Smooth muscle cell (in vitro differentiated cells): ENCODE results near the gene THSD7A. TPM values are rescaled to one million over a fixed set of nuclear protein-coding genes. Genes with fewer than 3 reads are reported as not detected.
"Not testable (repeated sequence)": the region's sequence is repeated elsewhere in the genome, so short reads cannot be mapped to it uniquely, and the experiment has no call there.

ENCODE experiments used
- DNase-seq: peaks from one replicate; lab custom pipeline; 2025; ENCODE audit not compliant: unreplicated experiment; lab: John Stamatoyannopoulos, UW
- H2AFZ ChIP-seq: fragments of 200-600 bp; sonication (generic); 2 replicates; pipeline ENCODE4 v1.6.0; 2016; ENCODE audit warnings: antibody characterized with exemption, low read depth, mild to moderate bottlenecking
- H3F3A ChIP-seq: fragments of 200-600 bp; sonication (generic); 2 replicates; pipeline ENCODE4 v1.6.0; 2017; ENCODE audit warnings: antibody characterized with exemption, low read depth
- H3K27ac ChIP-seq: fragments of 200-600 bp; sonication (generic); 2 replicates; pipeline ENCODE4 v1.5.1; 2016; ENCODE audit warnings: low read depth, mild to moderate bottlenecking
- H3K27me3 ChIP-seq: fragments of 200-600 bp; sonication (generic); 2 replicates; pipeline ENCODE4 v1.6.1; 2016; ENCODE audit warnings: low read depth, mild to moderate bottlenecking
- H3K36me3 ChIP-seq: fragments of 200-600 bp; sonication (generic); 2 replicates; pipeline ENCODE4 v1.5.1; 2016; ENCODE audit warnings: low read depth
- H3K4me1 ChIP-seq: fragments of 200-600 bp; sonication (generic); 2 replicates; pipeline ENCODE4 v1.5.1; 2016; ENCODE audit warnings: low read depth
- H3K4me2 ChIP-seq: fragments of 200-600 bp; sonication (generic); 2 replicates; pipeline ENCODE4 v1.6.0; 2016; ENCODE audit warnings: mild to moderate bottlenecking
- H3K4me3 ChIP-seq: fragments of 200-600 bp; sonication (generic); 2 replicates; pipeline ENCODE4 v1.5.1; 2016; ENCODE audit warnings: mild to moderate bottlenecking
- H3K79me2 ChIP-seq: fragments of 200-600 bp; sonication (generic); 2 replicates; pipeline ENCODE4 v1.6.0; 2016; ENCODE audit warnings: low read depth, mild to moderate bottlenecking
- H3K9ac ChIP-seq: fragments of 200-600 bp; sonication (generic); 2 replicates; pipeline ENCODE4 v1.6.0; 2016; ENCODE audit warnings: low read depth
- H3K9me3 ChIP-seq: fragments of 200-600 bp; sonication (generic); replicated peaks from 2 replicates; pipeline ENCODE4 v1.5.1; 2016; ENCODE audit warnings: low read depth
- H4K20me1 ChIP-seq: fragments of 200-600 bp; sonication (generic); 2 replicates; pipeline ENCODE4 v1.6.0; 2016; ENCODE audit warnings: low read depth
- CTCF ChIP-seq: fragments of 200-600 bp; sonication (generic); IDR thresholded peaks from 2 replicates; pipeline ENCODE4 v1.5.1; 2017; ENCODE audit warnings: borderline replicate concordance, mild to moderate bottlenecking, antibody characterized with exemption; ENCODE audit not compliant: insufficient read depth, poor library complexity, severe bottlenecking
- WGBS: methylation state at CpG from one replicate; pipeline ENCODE4 v1.1.7; 2016; ENCODE audit warnings: low lambda C conversion rate; 5-methylcytosine and 5-hydroxymethylcytosine counted together
- polyA plus RNA-seq: library from polyadenylated mRNA; unstranded; fragments of >200 nt; fragmentation: Nextera tagmentation; extraction: Ambion mirVana; gene quantifications from 2 replicates; pipeline ENCODE4 v1.2.1, GENCODE V29; 2016
- total RNA-seq: library from RNA; depleted of rRNA; stranded (reverse); fragments of >200 nt; gene quantifications from 2 replicates; pipeline ENCODE4 v1.2.3, GENCODE V29; 2014

THSD7A gene
- total and polyA plus RNA-seq, 2 experiments from 2014 or later, result 1.7 to 2.7 TPM

DNA sequence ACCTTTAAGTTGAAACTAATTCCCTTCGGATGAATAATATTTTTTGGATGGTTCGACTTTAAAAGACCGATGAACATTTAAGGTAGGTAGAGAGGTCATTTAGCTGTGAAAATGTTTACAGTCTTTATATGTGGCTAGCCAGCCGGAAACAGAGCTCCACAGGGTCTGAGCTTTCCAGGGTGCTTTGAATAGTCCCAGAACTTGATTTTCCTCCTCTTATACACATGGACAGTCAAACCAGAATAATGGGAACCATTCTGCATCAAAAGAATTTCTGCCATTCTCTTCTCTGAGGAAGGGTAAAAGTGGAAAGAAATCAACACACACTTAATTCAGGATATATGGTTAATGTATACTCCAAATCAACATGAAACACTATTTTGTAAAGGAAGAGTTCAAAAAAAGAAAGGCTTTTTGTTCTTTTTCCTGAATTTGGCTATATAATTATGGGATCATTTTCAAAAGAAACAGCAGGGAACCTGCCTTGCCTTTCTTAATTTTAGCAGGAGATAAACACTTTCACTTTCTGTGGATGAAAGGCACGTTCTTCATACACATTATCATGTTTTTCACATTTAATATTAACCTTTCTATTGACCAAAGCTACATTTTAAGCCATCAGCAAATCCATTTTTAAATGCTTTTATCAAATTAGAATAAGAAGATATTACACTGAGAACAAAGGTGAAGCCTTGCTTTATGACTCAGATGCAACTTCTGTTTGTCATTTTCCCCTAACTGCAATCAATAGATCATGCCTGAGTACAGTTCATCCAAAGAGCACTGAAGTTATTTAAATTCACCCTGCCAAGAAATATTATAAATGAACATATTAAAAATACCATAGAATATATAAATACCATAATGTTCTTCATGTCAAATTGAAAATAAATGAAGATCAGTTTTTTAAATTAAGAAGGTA is 307.3 kb downstream of the THSD7A start:
- H3K9me3 ChIP-seq, result no peaks in the 10 kb centered on the region
- H3K4me2 ChIP-seq, result no peak overlapping the region
- H3K4me3 ChIP-seq, result no peak overlapping the region
- H3K27me3 ChIP-seq, result no peaks in the 10 kb centered on the region
- DNase-seq, result no peak
- no peak overlapping the region for H2AFZ ChIP-seq
- no peaks in the 10 kb centered on the region for H3K36me3 ChIP-seq
- 92% methylated on average over 5 of the region's 5 CpGs for WGBS
- no peak for TF ChIP-seq CTCF
- no peak overlapping the region for H3K27ac ChIP-seq
- no peak overlapping the region for H3K9ac ChIP-seq
- no peaks in the 10 kb centered on the region for H3K79me2 ChIP-seq
- no peaks in the 10 kb centered on the region for H3F3A ChIP-seq
- H4K20me1 ChIP-seq, result no peaks in the 10 kb centered on the region
- H3K4me1 ChIP-seq, result no peaks in the 10 kb centered on the region

DNA sequence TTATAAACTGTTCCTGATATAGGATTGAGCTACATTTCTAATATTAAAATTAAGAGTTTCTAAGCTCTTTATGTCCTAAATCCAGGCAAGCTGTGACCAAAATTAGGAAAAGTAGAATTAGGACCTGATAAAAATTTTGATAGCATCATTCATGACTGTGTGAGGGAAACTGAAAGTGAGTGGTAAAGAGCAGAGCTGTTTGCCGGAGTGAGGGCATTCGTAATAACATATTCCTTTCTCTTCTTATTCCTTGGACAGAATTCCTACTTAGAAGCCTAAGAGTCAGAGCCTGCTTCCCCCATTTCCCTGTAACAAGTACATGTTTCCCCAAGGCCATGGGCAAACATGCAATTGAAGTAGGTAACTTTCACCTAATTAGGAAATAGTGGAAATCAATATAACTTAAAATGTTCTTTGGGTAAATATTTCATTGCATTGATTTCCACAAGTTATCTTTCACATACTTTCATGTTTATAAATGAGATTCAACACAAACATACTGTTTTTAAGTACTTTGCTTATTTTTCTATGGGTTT is 310.0 kb downstream of the THSD7A start:
- H2AFZ ChIP-seq, H3K9me3 ChIP-seq, H3F3A ChIP-seq, H3K4me2 ChIP-seq, H3K36me3 ChIP-seq, H3K9ac ChIP-seq, H4K20me1 ChIP-seq, H3K27ac ChIP-seq, H3K4me3 ChIP-seq, H3K27me3 ChIP-seq, H3K79me2 ChIP-seq, DNase-seq, H3K4me1 ChIP-seq: not testable (repeated sequence)
- 50% methylated on average over 2 of the region's 2 CpGs for WGBS

DNA sequence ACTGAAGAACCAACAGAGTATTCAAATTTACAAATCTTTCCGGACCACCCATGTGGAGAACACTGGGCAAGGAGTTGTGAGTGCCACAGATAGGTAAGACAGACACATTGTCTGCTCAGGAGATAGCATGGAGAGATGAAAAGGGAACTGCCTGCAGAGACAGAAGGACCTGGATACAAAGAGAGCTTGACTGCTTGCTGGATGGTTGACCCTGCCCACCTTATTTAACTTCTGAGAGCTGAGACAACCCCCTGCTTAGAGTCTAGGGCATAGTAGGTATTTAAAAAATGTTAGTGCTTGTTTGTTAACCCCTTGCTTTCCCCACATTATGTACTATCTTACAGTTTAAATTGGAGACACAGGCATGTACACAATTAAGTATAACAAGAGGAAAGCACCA is 314.1 kb downstream of the THSD7A start:
- Histone ChIP-seq H3K4me2 (no peak overlapping the region), H4K20me1 (no peaks in the 10 kb centered on the region), H3K4me3 (no peak overlapping the region), H3K36me3 (no peaks in the 10 kb centered on the region), H2AFZ (no peak overlapping the region), H3K79me2 (no peaks in the 10 kb centered on the region), H3F3A (no peaks in the 10 kb centered on the region), H3K27ac (no peak overlapping the region), H3K9me3 (no peaks in the 10 kb centered on the region), H3K27me3 (no peaks in the 10 kb centered on the region), H3K9ac (no peak overlapping the region), H3K4me1 (no peaks in the 10 kb centered on the region)
- no peak for DNase-seq
- no peak for TF ChIP-seq CTCF
- 60% methylated on average over 1 of the region's 1 CpG for WGBS

DNA sequence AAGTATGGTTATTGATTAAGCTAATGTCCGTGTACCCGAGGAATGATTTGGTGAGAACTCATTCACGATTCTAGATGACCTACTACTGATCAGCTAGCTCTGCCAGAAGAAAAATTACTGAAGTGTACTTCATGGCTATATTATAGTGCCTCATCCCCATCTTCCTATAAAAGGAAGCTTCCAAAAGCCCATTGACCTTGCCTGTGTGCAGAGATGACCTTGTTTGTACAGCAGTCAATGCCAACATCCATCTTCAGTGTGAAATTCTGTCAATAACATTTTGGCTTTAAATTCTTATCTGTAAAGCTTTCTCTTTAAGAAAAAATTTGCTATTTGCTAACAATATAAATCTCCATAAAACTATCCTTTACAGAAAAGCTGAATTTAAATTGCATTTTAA is 315.7 kb downstream of the THSD7A start:
- Histone ChIP-seq H3K27me3 (no peaks in the 10 kb centered on the region), H3K9me3 (no peaks in the 10 kb centered on the region), H3K27ac (no peak overlapping the region), H3K4me3 (no peak overlapping the region), H2AFZ (no peak overlapping the region), H4K20me1 (no peaks in the 10 kb centered on the region), H3K4me1 (no peaks in the 10 kb centered on the region), H3K4me2 (no peak overlapping the region), H3K79me2 (no peaks in the 10 kb centered on the region), H3K36me3 (no peaks in the 10 kb centered on the region), H3K9ac (no peak overlapping the region), H3F3A (no peaks in the 10 kb centered on the region)
- WGBS, result 82% methylated on average over 3 of the region's 3 CpGs
- no peak for TF ChIP-seq CTCF
- DNase-seq, result no peak
